Measurements from ENCODE around the gene MEA1.
"Not testable (repeated sequence)": the region's sequence is repeated elsewhere in the genome, so short reads cannot be mapped to it uniquely, and the experiment has no call there.

Gene MEA1

DNA sequence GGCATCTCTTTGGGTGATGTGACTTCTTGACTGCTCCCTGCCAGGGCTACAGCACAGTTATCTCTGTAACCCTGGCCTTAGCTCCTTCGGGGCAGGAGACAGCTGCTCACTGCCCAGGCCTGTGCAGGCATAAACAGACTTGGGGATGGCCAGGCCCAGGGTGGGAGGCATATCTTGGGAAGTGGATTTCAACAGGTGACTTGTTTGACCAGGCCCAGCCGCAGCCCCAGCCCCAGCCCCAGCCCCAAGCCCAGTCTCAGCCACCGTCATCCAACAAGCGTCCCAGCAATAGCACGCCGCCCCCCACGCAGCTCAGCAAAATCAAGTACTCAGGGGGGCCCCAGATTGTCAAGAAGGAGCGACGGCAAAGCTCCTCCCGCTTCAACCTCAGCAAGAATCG lies 7.5 kb downstream of the MEA1 start:
- DNase-seq = no peak

DNA sequence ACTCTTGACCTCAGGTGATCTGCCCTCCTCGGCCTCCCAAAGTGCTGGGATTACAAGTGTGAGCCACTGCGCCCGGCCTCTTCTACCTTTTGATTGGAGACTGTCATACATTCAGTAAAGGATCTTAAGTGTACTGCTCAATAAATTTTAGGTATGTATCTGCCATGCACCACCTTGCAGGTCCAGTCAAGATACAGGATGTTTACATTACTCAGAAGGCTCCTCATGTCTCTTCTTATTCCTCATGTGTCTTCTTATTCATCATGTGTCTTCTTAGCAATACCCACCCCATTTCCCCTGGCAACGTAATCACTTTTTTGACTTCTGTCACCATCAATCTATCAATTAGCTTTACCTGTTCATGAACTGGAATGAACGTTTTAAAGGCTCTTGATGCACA lies 7.9 kb downstream of the MEA1 start:
- DNase-seq = no peak

DNA sequence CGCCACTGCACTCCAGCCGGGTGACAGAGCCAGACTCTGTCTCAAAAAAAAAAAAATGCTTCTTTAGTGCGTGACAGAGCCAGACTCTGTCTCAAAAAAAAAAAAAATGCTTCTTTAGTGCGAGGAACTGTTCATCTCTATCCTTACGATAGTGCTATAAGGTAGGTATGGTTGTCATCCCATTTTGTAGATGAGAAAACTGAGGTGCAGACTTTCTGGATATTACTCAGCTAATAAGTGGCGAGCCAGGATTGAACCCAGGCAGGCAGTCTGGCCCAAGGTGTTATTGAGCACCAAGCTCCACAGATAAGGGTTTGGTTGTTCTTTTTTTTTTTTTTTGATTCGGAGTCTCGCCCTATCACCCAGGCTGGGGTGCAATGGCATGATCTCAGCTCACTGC lies 11.9 kb downstream of the MEA1 start:
- no peak for DNase-seq

DNA sequence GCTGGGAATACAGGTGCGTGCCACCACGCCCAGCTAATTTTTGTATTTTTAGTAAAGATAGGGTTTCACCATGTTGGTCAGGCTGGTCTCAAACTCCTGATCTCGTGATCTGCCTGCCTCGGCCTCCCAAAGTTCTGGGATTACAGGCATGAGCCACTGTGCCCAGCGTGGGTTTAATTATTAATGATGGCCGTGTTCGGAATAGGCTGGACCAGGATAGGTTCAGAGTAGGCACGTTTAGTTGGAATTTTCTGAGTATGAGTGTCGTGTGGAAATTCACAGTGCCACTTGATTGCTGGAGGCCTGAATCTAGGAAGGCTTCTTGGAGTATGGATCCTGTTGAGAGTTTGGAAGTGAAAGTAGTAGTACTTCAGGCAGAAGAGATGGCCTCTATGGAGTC lies 15.5 kb downstream of the MEA1 start:
- DNase-seq = not testable (repeated sequence)

DNA sequence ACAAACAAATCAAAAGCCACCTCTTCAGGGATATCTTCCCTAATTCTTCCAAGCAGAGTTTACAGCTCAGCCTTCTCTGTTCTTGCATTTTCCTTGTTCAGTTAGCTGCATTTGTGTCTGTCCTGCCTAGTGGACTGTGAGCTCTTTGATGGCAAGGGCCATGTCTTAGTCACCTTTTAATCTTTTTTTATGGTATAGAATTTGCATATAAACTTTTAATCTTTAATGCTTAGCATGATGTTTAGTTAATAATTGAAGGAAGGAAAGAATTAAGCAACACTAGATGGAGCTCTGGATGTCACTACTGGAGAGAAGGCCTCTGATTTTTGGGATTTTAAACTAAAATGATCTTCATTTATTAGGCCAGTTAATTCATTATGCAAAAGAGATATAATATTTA lies 17.2 kb downstream of the MEA1 start:
- DNase-seq = no peak

DNA sequence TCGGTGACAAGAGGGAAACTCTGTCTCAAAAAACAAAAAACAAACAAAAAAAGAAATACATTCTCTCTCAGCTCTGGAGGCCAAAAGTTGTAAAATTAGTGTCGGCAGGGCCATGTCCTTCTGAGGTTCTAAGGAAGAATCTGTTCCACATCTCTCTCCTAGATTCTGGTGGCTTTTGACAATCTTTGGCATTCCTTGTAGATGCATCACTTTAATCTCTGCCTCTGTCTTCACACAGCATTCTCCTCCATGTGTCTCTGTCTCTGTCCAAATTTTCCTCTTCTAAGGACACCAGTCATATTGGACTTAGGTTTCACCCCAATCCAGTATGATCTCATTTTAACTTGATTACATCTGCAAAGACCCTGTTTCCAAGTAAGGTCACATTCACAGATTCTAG lies 20.3 kb downstream of the MEA1 start:
- DNase-seq = no peak

DNA sequence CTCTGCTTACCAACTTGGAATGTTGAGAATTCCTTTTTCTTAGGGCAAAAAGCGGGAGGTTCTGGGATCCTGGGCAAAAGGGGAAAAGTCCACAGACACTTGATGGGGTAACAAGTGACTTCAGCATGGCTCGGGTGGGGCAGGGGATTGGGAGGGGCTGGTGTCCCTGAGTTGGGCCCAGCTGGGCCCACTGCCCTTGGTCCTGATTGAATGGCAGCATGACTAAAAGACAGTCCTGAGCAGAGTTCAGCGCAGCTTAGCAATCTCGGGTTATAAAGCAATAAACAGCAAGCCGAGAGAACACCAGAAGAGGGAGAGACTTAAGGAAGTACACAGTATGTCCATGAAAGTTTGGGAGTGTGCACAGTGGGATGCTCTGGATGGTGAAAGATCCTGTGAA lies 23.8 kb downstream of the MEA1 start:
- no peak for DNase-seq

DNA sequence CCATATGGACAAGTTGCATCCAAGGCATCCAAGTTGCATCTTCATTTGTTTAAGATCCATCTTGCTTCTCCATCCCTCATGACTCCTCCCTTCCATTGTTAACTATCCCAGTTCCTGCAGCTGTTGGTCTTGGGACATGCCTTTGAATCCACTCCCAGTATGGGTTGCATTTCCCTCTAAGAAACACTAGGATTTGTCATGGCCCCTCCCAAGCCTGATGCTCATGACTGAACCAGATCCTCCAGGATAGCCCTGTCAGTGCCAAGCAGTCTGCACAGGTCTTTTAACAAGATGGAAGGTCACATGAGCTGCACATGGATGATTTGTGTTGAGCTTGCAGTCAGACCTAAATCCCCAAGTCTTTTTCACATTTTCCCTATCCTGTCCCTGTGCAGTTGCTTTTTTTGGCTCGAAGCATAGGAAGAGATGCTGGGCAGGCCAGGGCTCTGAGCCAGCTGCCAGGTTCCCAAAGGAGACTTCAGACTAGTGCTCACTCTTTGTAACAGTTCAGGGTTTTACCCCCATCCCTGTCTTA lies 25.2 kb downstream of the MEA1 start:
- DNase-seq = no peak

DNA sequence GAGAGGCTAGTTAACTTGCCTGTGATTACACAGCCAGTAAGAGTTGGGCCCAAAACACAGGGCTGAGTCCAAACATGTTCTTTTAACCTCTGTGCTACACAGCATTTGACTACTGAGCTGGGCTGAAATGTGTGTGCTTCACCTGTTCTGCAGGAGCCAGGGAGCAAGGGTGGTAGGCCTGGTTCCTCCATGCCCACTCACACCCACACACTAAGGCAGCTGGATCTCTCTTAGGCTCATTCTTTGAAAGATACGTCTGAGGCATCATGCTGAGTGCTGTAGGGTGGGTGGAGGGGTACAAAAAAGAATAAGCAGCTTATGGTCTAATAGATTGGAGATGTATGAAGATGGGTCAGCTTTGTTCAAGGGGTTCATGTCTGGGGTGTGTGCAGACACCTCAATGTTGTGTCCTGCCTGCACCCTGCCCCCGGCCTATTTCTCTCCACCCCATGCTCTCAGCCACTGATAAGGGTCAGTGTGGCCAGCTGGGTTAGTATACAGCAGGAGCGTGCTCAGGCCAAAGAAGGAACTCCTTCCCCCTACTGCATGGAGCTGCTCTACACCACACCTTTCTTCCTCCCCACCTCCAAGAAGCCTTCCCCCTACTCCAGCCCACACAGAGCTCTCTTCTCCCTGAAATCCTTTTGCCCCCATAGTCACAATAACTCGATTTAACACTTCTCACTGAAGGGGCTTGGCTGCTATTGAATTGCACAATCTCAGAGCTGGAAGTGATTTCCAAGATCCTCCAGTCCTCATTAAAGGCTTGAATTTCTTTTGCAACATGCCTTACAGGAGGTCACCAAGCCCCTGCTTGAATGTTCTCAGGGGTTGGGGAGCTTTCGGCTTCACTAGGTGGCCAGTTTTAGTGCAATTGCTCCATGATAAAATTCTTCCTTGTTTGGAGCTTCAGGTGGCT lies 26.0 kb downstream of the MEA1 start:
- DNase-seq = no peak

DNA sequence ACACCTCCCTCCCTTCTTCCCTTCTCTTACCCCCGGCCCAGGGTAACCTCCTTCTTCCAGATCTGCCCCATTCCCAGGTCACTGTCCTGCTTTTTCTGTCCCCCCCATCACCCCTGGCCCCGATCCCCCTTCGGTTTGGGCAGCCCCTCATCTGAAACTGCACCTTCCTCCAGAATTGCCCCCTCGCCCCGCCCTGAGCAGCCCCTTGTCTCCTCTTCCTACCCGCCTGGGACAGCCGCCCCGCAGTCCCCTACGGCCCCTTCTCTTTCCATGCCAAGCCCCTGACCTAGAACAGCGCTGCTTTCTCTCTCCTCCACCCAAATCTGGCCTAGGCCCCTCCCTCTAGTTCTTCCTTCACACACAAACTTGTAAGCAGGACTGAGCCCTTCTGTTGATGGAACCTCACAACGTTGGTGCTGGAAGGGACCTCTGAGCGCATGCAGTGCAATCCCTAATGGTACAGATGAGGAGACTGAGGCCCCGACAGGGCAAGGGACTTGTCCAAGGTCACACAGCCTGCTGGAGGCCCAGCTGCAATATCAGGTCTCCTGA lies 28.7 kb downstream of the MEA1 start:
- DNase-seq = no peak

DNA sequence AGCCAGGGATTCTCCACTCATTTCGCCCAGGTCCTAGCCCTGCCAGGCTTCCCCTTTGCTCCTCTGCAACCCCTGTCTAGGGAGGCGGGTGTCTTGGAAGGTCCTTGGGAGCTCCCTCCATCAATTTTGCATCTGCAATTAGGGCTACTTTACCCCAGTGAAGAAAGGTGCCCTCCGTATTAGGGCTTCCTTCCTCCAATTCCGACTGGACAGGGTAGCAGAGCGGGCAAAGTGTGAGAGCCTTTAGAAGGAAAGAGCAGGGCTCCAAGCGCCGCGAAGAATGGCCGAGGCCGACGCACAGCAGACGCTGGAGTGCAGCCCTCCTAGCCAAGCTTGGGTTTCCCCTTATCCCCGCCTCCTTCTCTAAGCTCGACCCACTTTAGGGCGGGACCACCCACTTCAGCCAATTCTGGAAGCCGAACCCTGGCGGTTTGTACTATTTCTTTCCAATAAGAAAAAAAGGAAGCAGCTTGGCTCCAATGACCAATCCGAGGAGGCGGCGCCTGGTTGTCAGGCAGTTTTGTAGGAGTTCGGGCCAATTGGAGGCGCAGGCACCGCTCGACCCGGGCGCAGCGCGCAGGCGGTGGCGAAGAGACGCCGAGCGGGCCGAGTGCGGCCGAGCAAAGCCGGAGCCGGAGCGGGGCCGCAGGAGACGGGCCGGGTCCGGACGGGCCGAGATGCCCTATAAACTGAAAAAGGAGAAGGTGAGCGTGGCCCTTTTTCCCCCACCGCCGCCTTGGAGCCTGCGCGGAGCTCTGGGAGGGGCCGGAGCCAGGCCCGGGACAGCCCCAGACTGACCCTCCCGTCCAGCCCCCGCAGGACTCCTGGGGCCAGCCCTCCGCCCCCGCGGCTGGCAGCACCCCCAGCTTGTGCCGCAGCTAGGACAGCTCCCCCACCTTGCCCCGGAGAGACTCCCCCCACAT lies 29.5 kb downstream of the MEA1 start, which contains the start of gene PPP2R5D:
Gene PPP2R5D (plus strand): TSS at position 570 of the 923 bp plus-strand sequence. CDS start 108 bp downstream, at position 678.
- peak; percentile 100 for DNase-seq

DNA sequence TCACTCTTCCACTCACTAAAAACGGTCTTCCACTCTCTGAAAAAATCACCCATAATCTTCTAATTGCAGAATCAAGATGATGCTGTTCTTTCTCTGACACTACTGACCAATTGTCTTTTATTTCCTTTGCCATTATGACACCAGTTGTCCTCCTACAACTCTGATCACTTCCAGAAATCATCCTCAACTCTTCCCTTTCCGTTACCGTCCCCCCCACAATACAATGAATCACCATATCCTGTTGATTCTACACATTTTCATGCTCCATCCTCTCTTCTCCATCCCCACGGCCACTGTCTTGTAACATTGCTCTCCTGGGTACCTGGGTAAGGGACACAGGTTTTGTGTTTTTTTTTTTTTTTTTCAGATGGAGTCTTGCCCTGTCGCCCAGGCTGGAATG lies 31.9 kb downstream of the MEA1 start:
- DNase-seq = no peak

DNA sequence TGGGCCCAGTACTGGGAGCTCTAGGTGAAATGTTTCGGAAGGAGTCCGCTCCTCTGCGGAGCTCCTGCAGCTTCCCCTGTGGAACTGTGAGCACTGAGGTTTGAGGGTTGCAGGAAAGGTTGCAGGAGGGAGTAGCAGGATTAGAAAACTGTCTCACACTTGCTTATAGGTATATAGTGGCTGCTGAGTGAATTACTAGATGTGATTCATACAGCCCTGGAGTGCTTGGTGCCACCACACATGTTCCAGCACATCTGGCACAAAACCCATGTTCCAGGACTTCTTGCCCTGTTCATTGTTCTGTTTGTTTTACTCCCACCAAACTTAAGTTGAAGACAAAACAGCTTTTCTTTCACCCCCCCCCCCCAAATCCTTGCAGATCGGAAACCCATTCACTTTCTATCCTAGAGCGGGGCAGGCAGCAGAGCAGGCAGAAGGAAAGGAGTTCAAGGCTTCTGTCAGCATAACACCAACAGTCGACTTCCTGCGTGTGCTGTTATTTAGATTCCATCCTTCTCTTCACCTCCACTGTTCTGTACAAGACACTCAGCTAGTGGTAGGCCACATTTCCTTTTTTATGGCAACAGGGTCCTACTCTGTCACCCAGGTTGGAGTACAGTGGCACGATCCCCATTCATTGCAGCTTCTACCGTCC lies 34.1 kb downstream of the MEA1 start:
- DNase-seq = no peak

DNA sequence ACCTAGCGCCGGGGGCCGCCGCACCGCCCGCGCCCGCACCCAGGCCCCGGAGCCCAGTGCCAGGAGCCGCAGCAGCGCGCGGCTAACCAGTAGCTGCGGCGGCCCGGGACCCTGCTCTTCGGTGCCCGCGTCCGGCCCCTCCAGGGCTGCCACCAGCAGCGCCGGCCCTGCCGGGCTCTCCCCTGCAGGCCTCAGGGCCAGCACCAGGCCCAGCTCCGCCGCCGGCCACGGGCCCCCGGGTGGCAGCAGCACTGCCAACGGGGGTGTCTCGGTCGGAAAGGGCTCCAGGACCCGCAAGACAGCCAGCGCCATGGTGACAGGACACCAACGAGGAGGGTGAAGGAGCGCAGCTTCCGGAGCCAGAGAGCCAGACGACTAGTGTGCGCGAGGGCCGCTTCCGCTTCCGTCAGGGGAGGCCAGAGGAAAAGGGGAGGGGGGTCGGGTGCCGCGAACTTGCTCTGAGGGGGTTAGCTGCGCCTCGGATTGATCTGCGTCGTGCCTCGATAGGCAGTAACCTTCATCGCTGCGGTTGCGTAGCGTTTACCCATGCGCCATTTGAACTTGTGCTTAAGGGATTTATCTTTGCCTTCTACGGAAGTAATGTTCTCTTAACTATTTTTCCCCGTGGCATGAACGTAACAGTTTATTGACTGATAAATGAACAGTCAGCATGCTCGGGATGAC lies 34.8 kb downstream of the MEA1 start, which contains the start of gene PEX6:
Gene PEX6 (minus strand): TSS at position 343 of the 684 bp plus-strand sequence. CDS start 31 bp downstream, at position 312.
- peak; percentile 70 for DNase-seq

DNA sequence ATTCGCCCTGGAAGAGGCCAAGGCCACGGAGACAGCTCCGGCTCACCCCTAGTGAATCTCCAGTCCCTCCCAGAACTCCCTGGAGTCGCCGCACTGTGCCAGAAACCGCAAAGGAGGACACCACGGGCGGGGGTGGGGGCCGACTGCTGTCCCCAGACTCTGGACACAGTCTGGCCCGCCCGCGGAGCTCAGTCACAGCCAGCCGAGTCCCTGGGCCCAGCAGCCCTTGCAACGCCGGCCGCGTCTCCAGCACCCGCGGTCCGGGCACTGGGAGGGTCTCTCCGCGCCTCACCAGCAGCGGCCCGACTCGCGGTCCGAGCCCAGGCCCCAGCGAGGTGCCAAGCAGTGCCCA lies 35.3 kb downstream of the MEA1 start:
- DNase-seq = no peak

DNA sequence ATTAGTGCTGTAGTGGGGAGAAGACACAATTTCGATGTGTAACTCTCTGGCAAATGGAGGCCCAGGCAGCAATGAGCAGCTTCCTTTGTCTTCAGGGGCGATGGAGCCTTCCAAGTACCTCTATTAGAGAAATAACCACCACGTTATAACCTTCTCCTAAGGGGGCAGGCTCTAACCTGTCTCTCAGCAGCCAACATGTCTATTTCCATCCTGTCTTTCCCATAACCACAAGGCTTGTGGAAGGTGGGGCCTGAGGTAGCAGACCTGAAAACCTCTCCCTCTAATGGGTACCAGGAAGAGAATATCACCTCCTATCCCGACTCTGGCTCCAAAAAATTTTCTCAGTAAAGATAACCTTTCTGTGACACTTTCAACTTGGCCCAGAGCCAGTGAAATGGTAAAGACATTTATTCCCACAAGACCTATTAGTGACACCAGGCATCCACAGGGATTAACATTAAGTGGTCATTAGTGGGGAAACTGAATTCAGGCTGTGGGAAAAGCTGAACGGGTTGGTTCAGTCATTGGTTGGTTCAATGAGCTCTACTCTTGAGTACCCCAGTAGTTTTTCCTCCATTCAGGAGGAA lies 38.7 kb downstream of the MEA1 start:
- no peak for DNase-seq

DNA sequence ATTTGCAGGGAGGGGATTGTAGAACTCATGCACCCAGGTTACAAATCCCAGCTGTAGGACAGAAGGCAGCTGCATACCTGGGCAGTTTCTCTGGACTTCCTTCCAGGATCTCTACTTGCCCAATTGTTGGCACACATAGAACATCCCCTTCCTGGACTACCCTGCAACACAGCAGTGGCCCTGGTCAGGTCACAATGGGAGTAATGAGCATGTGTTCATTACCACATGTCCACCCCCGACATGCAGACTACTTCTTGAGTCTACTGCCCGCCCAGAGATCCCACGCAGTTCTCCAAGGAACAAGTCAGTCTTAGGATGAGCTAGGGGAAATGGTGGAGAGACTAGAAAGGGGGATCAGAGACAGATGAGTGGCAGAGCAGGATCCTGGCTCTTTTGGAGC lies 39.8 kb downstream of the MEA1 start:
- DNase-seq = no peak

DNA sequence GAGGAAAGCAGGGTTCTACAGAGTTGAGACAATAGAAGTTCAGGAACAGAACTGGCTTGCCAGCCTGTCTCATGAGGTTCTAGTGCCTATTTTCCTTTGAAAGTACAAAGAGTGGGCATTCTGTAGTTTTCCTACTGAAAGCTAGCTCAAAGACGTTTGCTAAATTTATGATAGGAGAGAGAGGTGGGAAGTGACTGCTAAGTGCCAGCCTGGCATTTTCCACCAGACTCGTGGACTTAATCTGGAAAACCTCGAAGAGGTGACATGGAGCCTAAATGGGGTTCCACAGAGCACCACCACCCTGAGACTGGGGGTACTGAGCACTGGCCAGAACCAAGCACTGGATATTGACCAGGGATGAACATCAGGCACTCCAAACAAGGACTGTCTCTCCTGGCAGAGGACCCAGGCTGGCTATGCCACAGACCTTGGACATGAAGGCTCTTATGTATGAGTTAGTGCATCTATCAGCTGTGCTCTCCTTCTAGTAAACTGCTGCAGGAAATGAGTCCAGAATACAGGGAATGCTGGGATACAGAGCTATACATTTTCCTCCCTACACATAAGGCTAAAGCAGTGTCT lies 41.9 kb downstream of the MEA1 start:
- no peak for DNase-seq

DNA sequence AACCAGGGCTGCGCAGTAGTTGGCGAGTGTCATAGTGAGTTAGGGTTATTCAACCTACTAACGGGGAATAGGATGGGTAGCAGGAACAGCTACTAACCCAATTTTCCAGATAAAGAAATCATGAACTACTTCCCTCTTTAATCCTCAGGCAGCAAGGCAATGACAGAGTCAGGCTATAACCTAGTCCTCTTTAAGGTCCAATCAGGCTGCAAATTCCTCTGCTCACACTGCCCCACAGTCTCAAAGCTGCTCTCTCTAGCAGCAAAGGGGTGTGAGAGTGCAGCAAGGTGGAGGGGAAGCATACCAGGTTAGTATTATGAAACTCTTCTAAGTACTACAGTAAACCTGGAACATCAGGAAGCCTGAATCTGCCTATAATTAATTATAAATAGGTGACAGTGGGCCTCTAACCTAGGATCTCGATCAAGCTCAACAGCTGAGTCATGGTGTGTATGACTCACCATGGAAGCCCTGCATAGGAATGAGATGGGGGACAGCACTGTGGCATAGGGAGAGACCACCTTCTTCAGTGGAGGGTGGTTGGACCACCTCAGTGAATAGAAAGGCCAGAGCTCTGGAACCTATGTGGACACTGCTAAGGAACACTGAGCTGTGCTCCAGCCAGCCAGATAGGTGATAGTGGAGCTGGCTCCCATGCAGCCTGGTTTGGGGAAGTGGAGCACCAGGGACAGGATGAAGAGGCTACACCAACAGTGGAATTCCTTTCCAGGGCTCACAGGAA lies 42.7 kb downstream of the MEA1 start:
- DNase-seq = no peak

DNA sequence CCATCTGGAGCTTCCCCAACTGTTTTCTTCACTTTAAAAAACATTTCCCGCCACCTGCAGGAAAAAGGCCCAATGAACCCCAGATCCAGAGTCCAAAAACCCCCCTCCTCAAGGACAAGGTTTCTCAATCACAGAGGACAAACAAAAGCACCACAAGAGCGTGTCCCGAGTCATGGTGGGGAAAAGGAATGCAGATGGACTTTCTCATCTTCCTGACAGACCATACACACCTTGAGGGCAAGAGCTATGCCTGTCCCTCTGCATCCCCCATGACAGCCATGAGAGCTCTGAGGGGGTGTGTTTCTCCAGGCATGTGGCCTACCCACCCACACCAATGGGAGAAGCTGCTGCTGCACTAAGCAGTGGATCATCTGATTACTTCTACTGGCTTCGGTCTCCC lies 43.8 kb downstream of the MEA1 start:
- no peak for DNase-seq
